ENCODE measurements around the gene RNF31.
A peak's percentile ranks its signal among the peaks of the same experiment; 100 is the strongest.

RNF31 gene

GRCh38 chr14:24149302-24149969 is 2.1 kb downstream of the RNF31 start:
- H4K20me1 ChIP-seq (ENCODE audit: insufficient read depth, low read length, poor library complexity, severe bottlenecking), result peaks cover 29% of the 10 kb centered on the region
- peak overlapping the region; percentile 19 for H3K4me2 ChIP-seq (ENCODE audit: low read depth, low read length, poor library complexity, severe bottlenecking)
- H3K4me1 ChIP-seq (ENCODE audit: insufficient read depth, low read length, poor library complexity, severe bottlenecking), result peaks cover 30% of the 10 kb centered on the region
- H2AFZ ChIP-seq (ENCODE audit: low read length), result no peak overlapping the region
- no peaks in the 10 kb centered on the region for H3K9me3 ChIP-seq (ENCODE audit: insufficient read depth, low read depth, low read length)
- peaks cover 59% of the 10 kb centered on the region for H3K79me2 ChIP-seq (ENCODE audit: insufficient read depth, low read length)
- no peak overlapping the region for H3K4me3 ChIP-seq (ENCODE audit: low read length, poor library complexity, severe bottlenecking)
- H3K9ac ChIP-seq (ENCODE audit: low read depth, low read length, poor library complexity, severe bottlenecking), result no peak overlapping the region
- TF ChIP-seq EZH2phosphoT487 (IDR thresholded peaks at IDR 0.05; ENCODE audit: borderline replicate concordance) (no peak), CTCF (conservative IDR thresholded peaks at IDR 0.05; ENCODE audit: low read length) (no peak)
- H3F3A ChIP-seq (ENCODE audit: low read depth), result 0 out of 2 replicates have a peak, but pooled peaks cover 2% of the 10 kb centered on the region
- H3K9me2 ChIP-seq (replicated peaks; ENCODE audit: low read depth, low read length), result no peaks in the 10 kb centered on the region
- no peaks in the 10 kb centered on the region for H3K27me3 ChIP-seq (ENCODE audit: insufficient read depth, low read length, poor library complexity, severe bottlenecking)
- peaks cover 27% of the 10 kb centered on the region; the same call in 1 of the 2 replicates for H3K36me3 ChIP-seq (ENCODE audit: insufficient read depth, low read length)

- Histone ChIP-seq H2AFZ (ENCODE audit: low read length) (no peak overlapping the region), H3K79me2 (ENCODE audit: insufficient read depth, low read length) (peaks cover 53% of the 10 kb centered on the region), H3K27me3 (ENCODE audit: insufficient read depth, low read length, poor library complexity, severe bottlenecking) (no peaks in the 10 kb centered on the region), H3F3A (ENCODE audit: low read depth) (0 out of 2 replicates have a peak, but pooled peaks cover 2% of the 10 kb centered on the region), H3K9me3 (ENCODE audit: insufficient read depth, low read depth, low read length) (no peaks in the 10 kb centered on the region), H3K36me3 (ENCODE audit: insufficient read depth, low read length) (peaks cover 33% of the 10 kb centered on the region; the same call in 1 of the 2 replicates), H3K9me2 (replicated peaks; ENCODE audit: low read depth, low read length) (no peaks in the 10 kb centered on the region), H4K20me1 (ENCODE audit: insufficient read depth, low read length, poor library complexity, severe bottlenecking) (peaks cover 29% of the 10 kb centered on the region), H3K4me2 (ENCODE audit: low read depth, low read length, poor library complexity, severe bottlenecking) (no peak overlapping the region), H3K4me3 (ENCODE audit: low read length, poor library complexity, severe bottlenecking) (no peak overlapping the region), H3K4me1 (ENCODE audit: insufficient read depth, low read length, poor library complexity, severe bottlenecking) (peaks cover 25% of the 10 kb centered on the region), H3K9ac (ENCODE audit: low read depth, low read length, poor library complexity, severe bottlenecking) (no peak overlapping the region)
- TF ChIP-seq CTCF (conservative IDR thresholded peaks at IDR 0.05; ENCODE audit: low read length) (no peak), EZH2phosphoT487 (IDR thresholded peaks at IDR 0.05; ENCODE audit: borderline replicate concordance) (no peak)
These were observed 2.8 kb downstream of the RNF31 start for GRCh38 chr14:24150061-24150460.

- Histone ChIP-seq H3K79me2 (ENCODE audit: insufficient read depth, low read length) (peaks cover 48% of the 10 kb centered on the region), H3K27me3 (ENCODE audit: insufficient read depth, low read length, poor library complexity, severe bottlenecking) (no peaks in the 10 kb centered on the region)
These were observed 3.3 kb downstream of the RNF31 start for GRCh38 chr14:24150567-24150966.

More at GRCh38 chr14:24150567-24150966, 3.3 kb downstream of the RNF31 start:
- Histone ChIP-seq H3K36me3 (ENCODE audit: insufficient read depth, low read length) (peaks cover 38% of the 10 kb centered on the region; the same call in 1 of the 2 replicates), H3K9me3 (ENCODE audit: insufficient read depth, low read depth, low read length) (no peaks in the 10 kb centered on the region), H3K9me2 (replicated peaks; ENCODE audit: low read depth, low read length) (no peaks in the 10 kb centered on the region), H4K20me1 (ENCODE audit: insufficient read depth, low read length, poor library complexity, severe bottlenecking) (peaks cover 26% of the 10 kb centered on the region), H3K4me2 (ENCODE audit: low read depth, low read length, poor library complexity, severe bottlenecking) (no peak overlapping the region), H3K4me1 (ENCODE audit: insufficient read depth, low read length, poor library complexity, severe bottlenecking) (peaks cover 20% of the 10 kb centered on the region), H3K4me3 (ENCODE audit: low read length, poor library complexity, severe bottlenecking) (no peak overlapping the region), H2AFZ (ENCODE audit: low read length) (no peak overlapping the region), H3K9ac (ENCODE audit: low read depth, low read length, poor library complexity, severe bottlenecking) (no peak overlapping the region), H3F3A (ENCODE audit: low read depth) (0 out of 2 replicates have a peak, but pooled peaks cover 2% of the 10 kb centered on the region)
- no peak for TF ChIP-seq EZH2phosphoT487 (IDR thresholded peaks at IDR 0.05; ENCODE audit: borderline replicate concordance)
- no peak for TF ChIP-seq CTCF (conservative IDR thresholded peaks at IDR 0.05; ENCODE audit: low read length)

Data from Loucy (cell line).